ENCODE data around the gene HOATZ.
A peak's percentile ranks its signal among the peaks of the same experiment; 100 is the strongest.

The HOATZ gene

DNA sequence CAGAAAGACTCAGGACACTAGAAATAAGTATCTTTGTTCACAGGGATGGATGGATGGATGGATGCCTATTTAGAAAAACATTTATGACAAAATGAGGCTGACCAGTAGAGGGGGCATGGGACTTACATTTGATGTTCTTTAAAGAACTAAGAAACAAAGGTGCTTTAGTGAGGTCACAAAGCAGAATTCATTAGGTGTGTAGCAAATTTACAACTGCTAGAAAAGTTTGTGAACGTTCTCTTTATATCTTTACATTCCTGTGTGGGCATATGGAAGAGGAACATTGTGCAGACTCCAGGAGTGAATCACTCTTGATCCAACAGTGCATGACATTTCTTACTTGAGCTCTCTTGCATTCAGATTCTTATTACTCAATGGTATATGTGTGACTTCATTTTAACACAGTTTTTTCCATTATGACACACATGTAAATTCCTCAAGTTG is 71.8 kb downstream of the HOATZ start:
- DNase-seq = peak; percentile 41
